ENCODE measurements around the gene TM4SF18. TPM values are rescaled to one million over a fixed set of nuclear protein-coding genes. Genes with fewer than 3 reads are reported as not detected.

TM4SF18 gene
- total RNA-seq, 2 experiments from 2014 or later, result not detected

DNA sequence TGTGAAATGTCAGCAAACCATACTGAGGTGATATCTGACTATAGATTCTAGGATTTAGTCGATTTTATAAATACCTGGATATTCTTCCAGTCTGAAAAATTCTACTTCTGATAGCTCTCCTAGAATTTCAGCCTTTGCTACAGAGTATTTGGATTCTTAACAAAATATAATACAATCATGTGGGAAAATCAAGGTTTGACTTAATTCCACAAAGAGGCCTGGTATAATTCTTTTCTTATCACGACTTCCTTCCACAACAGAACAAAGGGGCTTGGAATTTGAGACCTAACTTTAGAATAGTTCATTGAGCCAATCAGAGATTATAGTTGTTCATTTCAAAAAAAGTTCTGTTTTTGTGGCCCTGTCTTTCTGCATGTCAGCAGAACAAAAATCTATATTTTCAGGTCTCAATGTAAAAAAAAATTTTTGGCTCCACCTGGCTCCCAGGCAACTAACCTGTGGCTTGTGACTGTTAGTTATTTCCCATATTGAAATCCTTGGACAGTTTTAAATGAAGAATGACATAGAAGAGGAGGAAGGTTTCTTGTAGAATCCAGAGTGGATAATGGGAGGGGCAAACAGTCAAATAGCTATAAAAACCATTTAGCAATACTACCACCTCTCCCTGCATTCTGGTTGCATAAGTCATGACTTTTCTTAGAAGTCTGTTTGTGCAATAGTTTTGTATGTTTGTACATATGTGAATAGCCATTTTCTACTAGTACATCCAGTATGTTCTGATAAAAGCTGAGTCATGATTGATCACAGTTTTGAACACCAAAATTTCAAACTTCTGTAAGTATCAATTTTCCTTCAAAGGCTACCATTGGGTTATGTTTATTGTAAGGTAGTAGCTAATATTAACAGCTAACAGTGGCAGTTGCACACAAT is 40.0 kb upstream of the TM4SF18 start:
- Mint-ChIP-seq H3K9me3 (no peaks in the 10 kb centered on the region), H3K4me3 (no peak overlapping the region)
- ATAC-seq (ENCODE audit: low read depth), result no peak

DNA sequence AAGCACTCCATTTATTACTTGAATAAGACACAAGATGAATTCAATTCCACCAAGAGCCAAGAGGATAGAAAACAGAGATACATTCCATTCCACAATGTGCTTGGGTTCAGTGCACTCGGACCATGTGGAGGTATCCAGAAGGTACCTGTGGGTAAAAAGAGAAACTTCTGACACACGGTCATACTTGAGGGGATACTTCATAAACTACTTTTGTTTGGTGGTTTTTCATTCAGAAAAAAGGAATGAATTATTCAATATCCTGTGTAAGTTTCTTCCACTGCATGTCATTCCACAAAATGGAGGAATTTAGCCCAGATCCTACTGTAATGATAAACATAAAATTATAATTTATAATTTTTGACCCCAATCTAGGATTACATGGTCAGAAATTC is 38.3 kb upstream of the TM4SF18 start:
- no peak for DNase-seq
- H3K27ac Mint-ChIP-seq, result no peak overlapping the region
- POLR2A ChIA-PET, result no interaction called here
- no peaks in the 10 kb centered on the region for H3K36me3 Mint-ChIP-seq
- H3K9me3 Mint-ChIP-seq, result no peaks in the 10 kb centered on the region
- no peak for ATAC-seq (ENCODE audit: low read depth)
- no peak overlapping the region for H3K4me3 Mint-ChIP-seq
- no peaks in the 10 kb centered on the region for H3K4me1 Mint-ChIP-seq
- peaks cover 7% of the 10 kb centered on the region for H3K27me3 Mint-ChIP-seq

More for the DNA sequence above, 40.0 kb upstream of the TM4SF18 start:
- H3K27me3 Mint-ChIP-seq, result peaks cover 17% of the 10 kb centered on the region
- no peak overlapping the region for H3K27ac Mint-ChIP-seq
- POLR2A ChIA-PET, result no interaction called here
- H3K4me1 Mint-ChIP-seq, result no peaks in the 10 kb centered on the region
- no peaks in the 10 kb centered on the region for H3K36me3 Mint-ChIP-seq
- DNase-seq, result no peak

DNA sequence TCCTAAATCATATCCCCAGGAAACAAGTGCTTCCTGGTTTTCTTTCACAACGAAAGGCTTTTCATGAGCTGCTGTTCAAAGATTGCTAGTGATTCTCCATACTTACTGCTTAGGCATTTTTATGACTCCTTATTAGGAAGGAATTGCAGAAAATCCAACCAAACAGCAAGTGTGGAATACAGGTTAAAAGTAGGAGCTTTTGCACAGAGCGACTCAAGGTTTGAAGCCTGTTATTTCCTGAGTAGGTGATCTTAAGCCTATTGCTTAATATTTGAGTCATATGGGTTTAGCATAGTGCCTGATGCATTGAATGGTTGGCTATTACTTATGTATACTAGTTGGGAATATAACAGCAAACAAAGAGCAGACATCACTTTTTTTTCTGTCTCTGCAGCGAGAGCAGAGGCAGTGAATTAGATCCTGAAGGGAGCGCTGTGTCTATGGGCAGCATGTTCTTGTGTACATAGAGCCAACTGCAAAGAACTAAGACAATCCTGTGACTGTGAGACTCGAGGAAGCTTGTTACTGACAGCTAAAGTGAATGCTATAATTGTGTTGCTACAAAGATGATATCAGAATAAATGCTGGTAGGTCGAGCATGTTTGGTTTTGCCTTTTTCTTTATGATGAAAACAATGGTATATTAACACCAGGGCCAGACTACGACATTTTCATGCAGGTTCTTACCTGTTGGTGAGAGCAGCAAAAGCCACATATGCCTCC is 37.7 kb upstream of the TM4SF18 start:
- Mint-ChIP-seq H3K27ac (no peak overlapping the region), H3K4me3 (no peak overlapping the region), H3K9me3 (no peaks in the 10 kb centered on the region), H3K36me3 (no peaks in the 10 kb centered on the region), H3K27me3 (peaks cover 5% of the 10 kb centered on the region), H3K4me1 (no peaks in the 10 kb centered on the region)
- ATAC-seq (ENCODE audit: low read depth) (no peak), DNase-seq (no peak)
- POLR2A ChIA-PET, result no interaction called here

DNA sequence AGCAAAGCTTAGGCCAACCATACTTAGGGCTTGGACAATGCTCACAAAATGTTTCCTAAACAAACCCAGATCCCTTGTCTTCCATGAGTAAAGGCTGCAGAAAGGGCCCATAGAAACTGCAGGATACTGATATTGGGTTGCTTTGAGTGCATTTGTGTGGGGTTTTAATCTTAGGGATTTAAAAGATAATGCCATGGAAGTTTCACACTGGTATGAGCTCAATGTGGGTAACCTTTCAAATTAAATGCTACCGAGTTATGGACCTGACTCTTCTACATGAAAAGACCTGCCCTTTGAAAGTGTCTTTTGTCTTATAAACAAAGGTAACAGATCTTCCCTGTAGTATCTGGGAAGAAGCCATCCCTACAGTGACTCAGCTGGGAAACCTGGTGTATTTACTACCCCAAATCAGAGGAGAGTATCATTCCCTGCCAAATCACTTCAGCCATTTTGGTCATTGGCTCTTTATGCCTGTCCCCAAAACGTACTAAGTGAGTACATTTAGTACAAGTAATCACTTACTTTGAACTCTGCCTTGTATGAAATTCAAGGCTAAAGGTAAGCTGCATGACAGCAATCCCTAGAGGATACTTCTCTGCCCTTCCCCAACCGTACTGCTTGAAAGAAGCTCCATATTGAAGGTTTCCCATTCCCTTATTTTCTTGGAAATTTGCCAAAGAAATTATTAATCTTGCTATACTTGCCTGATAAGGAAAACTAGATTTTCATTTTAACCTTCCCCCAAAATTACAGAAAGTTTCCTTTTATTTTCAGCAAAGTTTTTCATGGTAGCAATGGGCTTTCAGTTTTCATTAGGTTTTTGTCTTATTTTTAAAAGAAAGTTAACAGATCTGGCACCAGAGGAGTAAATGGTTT is 36.8 kb upstream of the TM4SF18 start:
- no peaks in the 10 kb centered on the region for H3K4me1 Mint-ChIP-seq
- no peaks in the 10 kb centered on the region for H3K9me3 Mint-ChIP-seq
- no peak overlapping the region for H3K27ac Mint-ChIP-seq
- POLR2A ChIA-PET, result no interaction called here
- H3K27me3 Mint-ChIP-seq, result peaks cover 11% of the 10 kb centered on the region
- H3K36me3 Mint-ChIP-seq, result no peaks in the 10 kb centered on the region
- no peak for ATAC-seq (ENCODE audit: low read depth)
- H3K4me3 Mint-ChIP-seq, result no peak overlapping the region
- DNase-seq, result no peak

DNA sequence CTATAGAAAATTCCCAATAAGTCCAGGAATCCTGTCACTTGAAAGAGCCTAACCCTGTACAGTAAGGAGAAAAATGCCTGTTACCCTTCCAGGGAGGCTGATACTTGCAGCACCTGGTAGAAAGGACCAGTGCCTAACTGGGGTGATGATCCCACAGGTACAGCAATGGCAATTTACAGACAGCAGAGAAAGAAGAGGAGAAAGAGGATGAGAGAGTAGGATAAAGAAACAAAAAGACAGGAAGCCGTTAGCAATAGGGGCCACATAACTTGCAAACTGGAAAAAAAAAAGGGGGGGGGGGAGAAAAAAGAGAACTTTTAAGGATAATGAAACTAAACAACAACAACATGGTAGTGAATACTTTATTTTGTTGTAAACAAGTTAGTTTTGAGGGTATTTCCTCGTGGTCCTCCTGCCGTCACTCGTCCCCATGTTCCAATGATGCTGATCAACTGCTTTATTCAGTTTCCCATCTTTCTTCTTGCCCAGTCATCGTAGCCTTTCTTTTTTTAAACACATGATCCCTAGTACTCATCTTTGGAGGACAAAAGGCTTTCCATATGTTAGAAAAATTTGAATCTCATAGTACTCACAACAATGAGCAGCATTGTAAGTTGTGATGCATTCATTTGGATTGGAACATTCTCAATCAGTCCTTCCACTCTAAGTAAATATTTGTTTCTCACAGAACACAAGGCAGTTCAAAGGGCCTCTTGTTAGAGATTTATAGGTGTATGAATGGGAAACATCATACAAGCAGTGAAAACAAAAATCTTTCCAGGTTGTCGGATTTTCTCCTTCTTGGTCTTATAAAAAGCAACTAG is 35.5 kb upstream of the TM4SF18 start:
- Mint-ChIP-seq H3K9me3 (no peaks in the 10 kb centered on the region), H3K27ac (no peak overlapping the region), H3K36me3 (no peaks in the 10 kb centered on the region), H3K27me3 (peaks cover 10% of the 10 kb centered on the region), H3K4me3 (no peak overlapping the region), H3K4me1 (no peaks in the 10 kb centered on the region)
- ATAC-seq (ENCODE audit: low read depth), result no peak
- DNase-seq, result no peak
- POLR2A ChIA-PET, result no interaction called here

DNA sequence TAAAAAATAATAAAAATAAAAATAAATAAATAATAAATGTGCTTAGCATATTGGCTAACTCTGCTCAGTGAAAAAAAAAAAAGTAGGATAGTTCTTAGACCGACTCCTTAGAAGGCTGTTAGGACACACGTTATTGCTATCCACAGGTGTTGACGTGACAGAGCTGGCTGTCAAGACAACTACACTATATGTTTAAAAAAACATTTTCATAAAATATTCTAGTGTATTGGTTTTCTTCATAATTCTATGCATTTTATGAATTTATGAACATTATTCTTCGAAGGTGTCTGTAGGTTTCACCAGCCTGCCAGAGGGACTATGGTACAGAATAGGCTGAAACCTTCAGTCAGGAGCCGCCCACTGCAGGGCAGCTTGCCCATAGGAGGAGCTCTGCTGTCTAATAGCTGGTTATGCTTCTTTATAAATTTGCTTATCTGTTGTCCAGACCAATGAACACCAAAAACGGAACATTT is 34.8 kb upstream of the TM4SF18 start:
- POLR2A ChIA-PET, result no interaction called here
- no peaks in the 10 kb centered on the region for H3K36me3 Mint-ChIP-seq
- ATAC-seq (ENCODE audit: low read depth), result no peak
- H3K4me3 Mint-ChIP-seq, result no peak overlapping the region
- H3K4me1 Mint-ChIP-seq, result no peaks in the 10 kb centered on the region
- H3K9me3 Mint-ChIP-seq, result no peaks in the 10 kb centered on the region
- no peak for DNase-seq
- peaks cover 11% of the 10 kb centered on the region for H3K27me3 Mint-ChIP-seq
- no peak overlapping the region for H3K27ac Mint-ChIP-seq

DNA sequence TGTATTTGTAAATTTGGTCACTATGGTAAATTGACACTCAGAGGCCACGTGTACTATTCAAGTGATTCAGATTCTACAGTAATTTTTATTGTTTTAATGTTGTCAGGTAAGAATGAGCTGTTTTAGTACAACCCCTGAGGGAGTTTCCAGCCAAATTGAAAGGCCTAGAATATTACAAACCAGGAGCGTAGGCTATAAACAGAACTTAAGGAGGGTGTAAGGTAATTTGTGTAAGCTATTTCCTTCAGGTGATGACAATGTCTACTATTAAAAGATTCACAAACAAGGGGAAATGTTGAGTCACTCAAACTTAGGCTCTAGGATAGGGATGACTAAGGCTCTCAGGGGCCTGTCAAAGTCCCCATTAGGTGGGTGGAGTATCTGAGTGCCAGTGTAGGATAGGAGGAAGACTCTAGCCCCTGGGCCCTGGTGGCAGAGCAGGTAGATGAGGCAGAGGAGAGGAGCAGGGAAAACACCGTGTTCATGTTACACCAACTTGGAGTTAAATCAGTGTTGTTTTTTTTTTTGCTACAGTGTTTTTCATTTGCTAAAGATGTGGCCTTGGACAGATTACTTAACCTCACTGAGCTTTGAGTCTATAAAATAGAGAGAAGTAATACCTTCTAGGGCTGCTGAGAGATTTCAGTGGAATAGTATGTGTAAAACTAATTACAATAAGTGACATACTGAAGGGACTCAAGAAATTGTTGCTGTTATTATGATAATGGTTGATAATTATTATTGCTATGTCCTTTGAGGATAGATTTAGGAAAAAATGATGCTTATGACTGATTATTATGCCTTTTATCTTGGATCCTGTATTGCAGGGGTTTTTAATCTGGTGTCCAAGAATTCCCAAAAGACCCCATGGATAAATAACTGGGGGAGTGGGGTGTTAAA is 33.8 kb upstream of the TM4SF18 start:
- H3K4me1 Mint-ChIP-seq, result no peaks in the 10 kb centered on the region
- no peak overlapping the region for H3K4me3 Mint-ChIP-seq
- POLR2A ChIA-PET, result no interaction called here
- H3K27ac Mint-ChIP-seq, result no peak overlapping the region
- ATAC-seq (ENCODE audit: low read depth) (no peak), DNase-seq (no peak)
- peaks cover 11% of the 10 kb centered on the region for H3K27me3 Mint-ChIP-seq
- no peaks in the 10 kb centered on the region for H3K9me3 Mint-ChIP-seq
- no peaks in the 10 kb centered on the region for H3K36me3 Mint-ChIP-seq

DNA sequence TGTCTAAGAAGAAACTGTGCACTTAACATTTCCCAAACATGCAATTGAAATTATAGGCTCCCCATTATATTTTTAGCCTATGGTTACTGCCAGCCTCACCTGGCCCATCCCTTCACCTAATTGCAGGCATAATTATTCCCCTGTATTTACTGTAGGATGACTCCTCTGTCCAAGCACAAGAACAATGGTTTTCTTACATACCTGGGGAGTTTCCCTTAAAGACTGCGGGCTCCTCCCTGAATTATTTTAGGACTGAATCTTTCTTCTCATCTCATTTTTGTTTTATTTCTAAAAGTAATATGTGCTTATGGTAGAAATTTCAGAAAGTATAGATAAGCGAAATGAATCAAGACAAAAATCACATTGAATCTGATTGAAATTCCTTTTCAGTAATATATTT is 32.6 kb upstream of the TM4SF18 start:
- ATAC-seq (ENCODE audit: low read depth) (no peak), DNase-seq (no peak)
- POLR2A ChIA-PET, result no interaction called here
- Mint-ChIP-seq H3K4me1 (no peaks in the 10 kb centered on the region), H3K9me3 (no peaks in the 10 kb centered on the region), H3K36me3 (no peaks in the 10 kb centered on the region), H3K4me3 (no peak overlapping the region), H3K27me3 (peaks cover 13% of the 10 kb centered on the region), H3K27ac (no peak overlapping the region)

DNA sequence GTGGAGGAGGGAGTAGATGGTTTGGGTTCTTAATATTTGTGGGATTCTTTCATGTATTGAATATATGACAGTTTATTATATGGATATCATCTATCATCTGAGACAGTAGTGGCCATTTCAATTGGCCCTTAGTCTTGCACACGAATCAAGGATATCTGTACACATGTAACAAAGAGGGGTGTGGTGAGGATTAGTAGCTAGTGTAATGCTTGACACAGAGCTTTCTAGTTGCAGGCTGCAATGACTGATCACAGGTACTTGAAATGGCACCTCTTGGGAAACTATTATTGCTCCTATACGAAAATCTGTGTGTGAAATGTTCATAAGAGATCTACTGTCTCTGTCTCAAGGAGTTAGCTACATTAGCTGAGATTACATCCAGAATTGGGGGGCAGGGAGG is 31.2 kb upstream of the TM4SF18 start:
- DNase-seq (no peak), ATAC-seq (ENCODE audit: low read depth) (no peak)
- POLR2A ChIA-PET, result no interaction called here
- Mint-ChIP-seq H3K4me1 (no peaks in the 10 kb centered on the region), H3K27ac (no peak overlapping the region), H3K4me3 (no peak overlapping the region), H3K9me3 (no peaks in the 10 kb centered on the region), H3K27me3 (peaks cover 13% of the 10 kb centered on the region), H3K36me3 (no peaks in the 10 kb centered on the region)

DNA sequence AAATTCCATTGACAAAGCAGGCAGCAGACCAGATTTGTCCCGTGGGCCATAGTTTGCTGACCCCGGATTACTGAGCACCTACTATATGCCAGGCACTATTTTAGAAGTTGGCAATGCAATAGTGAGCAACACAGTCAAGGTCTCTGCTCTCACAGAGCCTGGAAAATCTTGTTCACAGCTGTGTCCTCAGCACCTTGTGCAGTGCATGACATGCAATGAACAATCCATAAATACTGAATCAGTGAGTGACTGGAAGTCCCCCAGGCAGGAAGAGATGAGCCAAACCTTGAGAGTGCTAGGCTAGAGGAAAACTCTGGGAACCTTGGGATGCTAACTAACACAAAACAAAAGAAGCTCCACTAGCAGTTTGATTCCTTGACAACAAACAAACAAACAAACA is 29.6 kb upstream of the TM4SF18 start:
- ATAC-seq (ENCODE audit: low read depth), result no peak
- Mint-ChIP-seq H3K36me3 (no peaks in the 10 kb centered on the region), H3K4me1 (no peaks in the 10 kb centered on the region), H3K4me3 (no peak overlapping the region), H3K27ac (no peak overlapping the region), H3K27me3 (peaks cover 22% of the 10 kb centered on the region), H3K9me3 (no peaks in the 10 kb centered on the region)
- DNase-seq, result no peak
- POLR2A ChIA-PET, result no interaction called here

DNA sequence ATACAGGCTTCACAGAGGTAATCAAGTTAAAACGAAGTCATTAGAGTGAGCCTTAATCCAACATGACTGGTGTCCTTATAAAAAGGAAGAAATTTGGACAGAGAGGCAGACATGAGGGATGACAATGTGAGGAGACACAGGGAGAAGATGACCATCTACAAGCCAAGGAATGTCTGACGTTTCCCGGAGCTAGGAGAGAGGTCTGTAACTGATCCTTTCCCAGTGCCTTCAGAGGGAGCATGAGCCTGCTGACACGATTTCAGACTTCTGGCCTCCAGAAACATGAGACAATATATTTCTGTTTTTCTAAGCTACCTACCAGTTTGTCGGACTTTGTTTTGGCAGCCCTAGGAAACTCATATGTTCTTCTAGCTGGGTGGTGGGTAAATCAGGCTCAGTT is 28.9 kb upstream of the TM4SF18 start:
- Mint-ChIP-seq H3K4me3 (no peak overlapping the region), H3K27me3 (peaks cover 22% of the 10 kb centered on the region), H3K9me3 (no peaks in the 10 kb centered on the region), H3K27ac (no peak overlapping the region), H3K36me3 (no peaks in the 10 kb centered on the region), H3K4me1 (no peaks in the 10 kb centered on the region)
- DNase-seq (no peak), ATAC-seq (ENCODE audit: low read depth) (no peak)
- POLR2A ChIA-PET, result no interaction called here

DNA sequence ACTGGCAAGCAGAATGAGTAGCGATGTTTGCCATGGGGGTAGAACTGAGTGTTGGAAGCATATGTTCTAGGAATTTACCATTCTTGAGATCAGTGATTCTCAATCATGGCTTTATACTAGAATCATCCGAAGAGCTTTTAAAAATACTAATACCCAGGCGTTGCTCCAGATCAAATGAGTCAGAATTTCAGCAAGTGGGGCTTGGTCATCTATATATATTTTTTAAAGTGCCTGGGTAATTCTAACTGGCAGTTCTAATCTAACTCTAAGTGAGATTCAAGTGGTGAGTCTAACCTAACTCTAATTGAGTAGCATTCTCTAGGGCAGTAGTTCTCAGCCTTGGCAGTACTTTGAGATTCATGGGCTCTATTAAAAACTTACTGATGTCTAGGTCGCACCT is 23.2 kb upstream of the TM4SF18 start:
- Mint-ChIP-seq H3K27ac (no peak overlapping the region), H3K4me1 (no peaks in the 10 kb centered on the region), H3K36me3 (no peaks in the 10 kb centered on the region), H3K4me3 (no peak overlapping the region), H3K27me3 (peaks cover 14% of the 10 kb centered on the region), H3K9me3 (no peaks in the 10 kb centered on the region)
- DNase-seq, result no peak
- ATAC-seq (ENCODE audit: low read depth), result no peak
- POLR2A ChIA-PET, result no interaction called here
